ENCODE data around the gene RNASEH1.
"Not testable (repeated sequence)": the region's sequence is repeated elsewhere in the genome, so short reads cannot be mapped to it uniquely, and the experiment has no call there.

RNASEH1 gene

DNA sequence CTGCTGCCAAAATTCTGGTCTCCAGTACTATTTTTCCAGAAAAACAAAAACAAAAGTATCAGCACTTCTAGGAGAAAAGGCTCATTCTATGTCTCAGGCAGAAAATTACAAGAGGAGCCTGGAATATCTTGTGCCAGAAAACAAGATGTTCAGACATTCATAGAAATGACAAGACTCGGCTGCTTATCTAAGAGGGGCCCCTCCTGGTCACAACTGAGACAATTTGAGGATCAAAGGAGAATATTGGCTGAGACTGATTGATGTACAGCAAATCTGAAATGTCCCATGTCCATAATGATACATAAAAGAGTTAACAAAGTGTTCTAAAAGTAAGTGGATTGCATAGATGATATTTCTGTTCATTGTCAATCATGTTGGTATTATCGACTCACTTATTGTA is 14.5 kb upstream of the RNASEH1 start:
- peak; percentile 35 for DNase-seq (ENCODE audit: low read depth)
- TF ChIP-seq, protein P1, sequence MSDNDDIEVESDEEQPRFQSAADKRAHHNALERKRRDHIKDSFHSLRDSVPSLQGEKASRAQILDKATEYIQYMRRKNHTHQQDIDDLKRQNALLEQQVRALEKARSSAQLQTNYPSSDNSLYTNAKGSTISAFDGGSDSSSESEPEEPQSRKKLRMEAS (IDR thresholded peaks at IDR 0.05; ENCODE audit: low read depth, low read length): no peak
- no peak for TF ChIP-seq POLR2A (IDR thresholded peaks at IDR 0.05; ENCODE audit: extremely low read depth, insufficient read length)
- no peak for TF ChIP-seq MYC (IDR thresholded peaks at IDR 0.05; ENCODE audit: low read depth, low read length)
- TF ChIP-seq, protein P2, sequence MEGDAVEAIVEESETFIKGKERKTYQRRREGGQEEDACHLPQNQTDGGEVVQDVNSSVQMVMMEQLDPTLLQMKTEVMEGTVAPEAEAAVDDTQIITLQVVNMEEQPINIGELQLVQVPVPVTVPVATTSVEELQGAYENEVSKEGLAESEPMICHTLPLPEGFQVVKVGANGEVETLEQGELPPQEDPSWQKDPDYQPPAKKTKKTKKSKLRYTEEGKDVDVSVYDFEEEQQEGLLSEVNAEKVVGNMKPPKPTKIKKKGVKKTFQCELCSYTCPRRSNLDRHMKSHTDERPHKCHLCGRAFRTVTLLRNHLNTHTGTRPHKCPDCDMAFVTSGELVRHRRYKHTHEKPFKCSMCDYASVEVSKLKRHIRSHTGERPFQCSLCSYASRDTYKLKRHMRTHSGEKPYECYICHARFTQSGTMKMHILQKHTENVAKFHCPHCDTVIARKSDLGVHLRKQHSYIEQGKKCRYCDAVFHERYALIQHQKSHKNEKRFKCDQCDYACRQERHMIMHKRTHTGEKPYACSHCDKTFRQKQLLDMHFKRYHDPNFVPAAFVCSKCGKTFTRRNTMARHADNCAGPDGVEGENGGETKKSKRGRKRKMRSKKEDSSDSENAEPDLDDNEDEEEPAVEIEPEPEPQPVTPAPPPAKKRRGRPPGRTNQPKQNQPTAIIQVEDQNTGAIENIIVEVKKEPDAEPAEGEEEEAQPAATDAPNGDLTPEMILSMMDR (IDR thresholded peaks at IDR 0.05; ENCODE audit: low read depth, low read length): no peak
- H3K4me3 ChIP-seq (ENCODE audit: low read depth, low read length): no peak overlapping the region

GRCh38 chr2:3571284-3571683 is 13.2 kb upstream of the RNASEH1 start:
- TF ChIP-seq, protein P2 (IDR thresholded peaks at IDR 0.05; ENCODE audit: low read depth, low read length): no peak
- TF ChIP-seq MYC (IDR thresholded peaks at IDR 0.05; ENCODE audit: low read depth, low read length) (no peak), POLR2A (IDR thresholded peaks at IDR 0.05; ENCODE audit: extremely low read depth, insufficient read length) (no peak)
- TF ChIP-seq, protein P1 (IDR thresholded peaks at IDR 0.05; ENCODE audit: low read depth, low read length): no peak
- H3K4me3 ChIP-seq (ENCODE audit: low read depth, low read length): no peak overlapping the region
- DNase-seq (ENCODE audit: low read depth): no peak

DNA sequence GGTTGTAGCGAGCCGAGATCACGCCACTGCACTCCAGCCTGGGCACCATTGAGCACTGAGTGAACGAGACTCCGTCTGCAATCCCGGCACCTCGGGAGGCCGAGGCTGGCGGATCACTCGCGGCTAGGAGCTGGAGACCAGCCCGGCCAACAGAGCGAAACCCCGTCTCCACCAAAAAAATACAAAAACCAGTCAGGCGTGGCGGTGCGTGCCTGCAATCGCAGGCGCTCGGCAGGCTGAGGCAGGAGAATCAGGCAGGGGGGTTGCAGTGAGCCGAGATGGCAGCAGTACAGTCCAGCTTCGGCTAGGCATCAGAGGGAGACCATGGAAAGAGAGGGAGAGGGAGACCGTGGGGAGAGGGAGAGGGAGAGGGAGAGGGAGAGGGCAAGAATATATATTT is 11.5 kb upstream of the RNASEH1 start:
- not testable (repeated sequence) for H3K4me3 ChIP-seq (ENCODE audit: low read depth, low read length); DNase-seq (ENCODE audit: low read depth)

DNA sequence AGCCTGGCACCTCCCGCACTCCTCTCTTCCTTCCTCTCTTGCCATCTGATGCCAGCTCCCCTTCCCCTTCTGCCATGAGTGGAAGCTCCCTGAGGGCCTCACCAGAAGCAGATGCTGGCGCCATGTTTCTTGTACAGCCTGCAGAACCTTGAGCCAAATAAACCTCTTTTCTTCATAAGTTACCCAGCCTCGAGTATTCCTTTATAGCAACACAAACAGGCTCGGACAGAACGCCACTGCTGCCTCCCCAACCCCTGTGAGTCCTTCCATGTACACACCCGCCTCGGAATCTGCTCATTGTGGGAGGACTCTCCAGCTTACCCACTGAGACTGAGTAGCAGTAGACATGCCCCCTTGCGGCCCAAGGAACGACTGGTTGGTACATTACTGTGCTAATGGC is 8.7 kb upstream of the RNASEH1 start:
- DNase-seq (ENCODE audit: low read depth): no peak
- TF ChIP-seq, protein P2 (IDR thresholded peaks at IDR 0.05; ENCODE audit: low read depth, low read length): no peak
- TF ChIP-seq MYC (IDR thresholded peaks at IDR 0.05; ENCODE audit: low read depth, low read length): no peak
- no peak for TF ChIP-seq POLR2A (IDR thresholded peaks at IDR 0.05; ENCODE audit: extremely low read depth, insufficient read length)
- TF ChIP-seq, protein P1 (IDR thresholded peaks at IDR 0.05; ENCODE audit: low read depth, low read length): no peak
- no peak overlapping the region for H3K4me3 ChIP-seq (ENCODE audit: low read depth, low read length)

- no peak overlapping the region for H3K4me3 ChIP-seq (ENCODE audit: low read depth, low read length)
- TF ChIP-seq, protein P2 (IDR thresholded peaks at IDR 0.05; ENCODE audit: low read depth, low read length): no peak
- no peak for DNase-seq (ENCODE audit: low read depth)
Observed at GRCh38 chr2:3565117-3565516, 7.0 kb upstream of the RNASEH1 start.

GRCh38 chr2:3563521-3563976 is 5.4 kb upstream of the RNASEH1 start:
- H3K4me3 ChIP-seq (ENCODE audit: low read depth, low read length): no peak overlapping the region
- TF ChIP-seq, protein P1 (IDR thresholded peaks at IDR 0.05; ENCODE audit: low read depth, low read length): no peak
- TF ChIP-seq MYC (IDR thresholded peaks at IDR 0.05; ENCODE audit: low read depth, low read length): no peak
- TF ChIP-seq, protein P2 (IDR thresholded peaks at IDR 0.05; ENCODE audit: low read depth, low read length): no peak
- no peak for TF ChIP-seq POLR2A (IDR thresholded peaks at IDR 0.05; ENCODE audit: extremely low read depth, insufficient read length)
- no peak for DNase-seq (ENCODE audit: low read depth)

All from NB4 (cell line).